SIG-M5 treated with dmso at 0.1 percent for 504 hours (cell line): ENCODE data around the gene TOP1.

Experiments used
- DNase-seq: peaks from one replicate; lab custom pipeline; 2025; ENCODE audit not compliant: unreplicated experiment; lab: John Stamatoyannopoulos, UW

TOP1 gene

DNA sequence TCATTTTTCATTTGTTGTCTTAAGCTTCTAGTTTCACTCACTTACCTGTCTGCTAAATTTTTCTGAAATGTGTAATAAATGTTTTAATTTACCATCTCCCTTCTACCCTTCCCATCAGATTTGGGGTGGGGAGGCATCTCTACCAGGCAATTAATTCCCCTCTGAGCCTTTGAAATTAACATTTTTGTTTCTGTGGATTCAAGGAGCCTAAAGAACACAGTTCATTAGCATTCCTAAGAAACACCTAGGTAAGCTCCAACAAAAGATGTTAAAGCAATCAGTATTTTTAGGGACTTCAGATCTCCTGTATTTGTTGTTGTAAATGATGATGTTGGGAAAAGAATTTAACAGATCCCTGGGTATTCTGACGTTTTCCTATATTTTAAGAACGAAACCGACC lies 6.6 kb downstream of the TOP1 start:
- no peak for DNase-seq

DNA sequence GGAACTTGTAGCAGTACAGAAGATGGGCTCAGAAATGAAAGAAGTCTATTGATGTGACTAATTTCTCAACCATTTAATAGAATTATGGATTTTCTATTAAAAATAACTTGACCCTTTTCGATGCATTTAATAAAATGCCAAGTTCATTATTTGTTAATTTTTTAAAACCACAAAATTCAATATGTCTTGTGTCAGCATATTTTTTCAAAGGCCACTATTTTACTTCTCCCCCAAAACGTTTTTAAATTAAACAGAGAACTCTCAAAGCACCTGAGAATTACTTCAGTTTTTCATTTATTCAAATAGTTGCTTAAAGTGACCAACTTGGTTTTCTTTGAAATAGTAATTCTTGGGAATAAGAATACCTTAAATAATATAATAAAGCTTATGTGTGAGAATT lies 8.6 kb downstream of the TOP1 start:
- no peak for DNase-seq

DNA sequence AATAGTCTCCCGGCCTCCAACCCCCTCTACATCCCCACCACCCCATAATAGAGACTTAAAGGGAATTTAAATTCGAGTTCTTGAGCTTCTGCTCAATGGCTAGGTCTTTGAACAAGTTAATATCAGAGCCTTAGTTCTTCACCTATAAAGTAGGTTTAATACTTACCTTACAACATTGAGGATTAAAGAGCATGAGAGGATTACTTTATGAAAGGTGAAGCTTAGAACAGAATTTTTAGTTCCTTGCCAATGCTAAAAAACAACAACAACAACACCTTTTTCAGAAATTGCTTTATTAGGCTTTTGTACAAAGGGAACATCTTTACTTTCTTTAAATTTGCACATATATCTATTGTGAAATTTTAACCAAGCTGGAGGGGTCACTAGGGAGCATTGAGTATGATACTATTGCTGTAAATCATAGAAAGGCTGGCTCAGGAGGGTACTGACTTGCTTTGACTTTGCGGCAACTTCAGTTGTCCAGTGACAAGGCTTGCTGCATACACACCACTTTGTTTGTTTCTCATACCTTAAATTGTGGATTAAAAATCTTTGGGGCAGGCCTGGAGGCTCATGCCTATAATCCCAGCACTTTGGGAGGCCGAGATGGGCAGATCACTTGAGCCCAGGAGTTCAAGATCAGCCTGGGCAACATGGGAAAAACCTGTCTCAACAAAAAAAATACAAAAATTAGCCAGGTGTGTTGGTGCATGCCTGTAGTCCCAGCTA lies 9.7 kb downstream of the TOP1 start:
- DNase-seq = no peak

DNA sequence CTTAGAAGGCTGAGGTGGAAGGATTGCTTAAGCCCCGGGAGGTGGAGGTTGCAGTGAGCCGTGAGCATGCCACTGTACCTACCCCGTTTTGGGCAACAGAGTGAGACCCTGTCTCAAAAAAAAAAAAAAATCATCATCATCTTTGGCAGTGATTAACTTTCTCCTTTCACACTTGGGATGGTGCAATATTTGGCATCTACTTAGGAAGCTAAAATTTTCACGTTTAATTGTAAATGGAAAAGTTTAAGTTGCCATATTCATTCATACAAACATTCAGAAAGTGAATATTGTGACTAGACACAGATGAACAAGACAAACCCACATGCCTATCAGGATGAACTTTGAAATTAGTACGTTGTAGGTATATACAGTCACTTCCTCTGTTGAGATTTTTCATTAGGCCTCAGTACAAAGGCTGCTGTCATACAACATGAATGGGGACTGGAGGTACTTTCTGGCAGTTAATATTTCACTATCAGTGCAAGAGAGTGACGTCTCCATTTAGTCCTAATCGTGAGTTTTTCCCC lies 10.3 kb downstream of the TOP1 start:
- no peak for DNase-seq

DNA sequence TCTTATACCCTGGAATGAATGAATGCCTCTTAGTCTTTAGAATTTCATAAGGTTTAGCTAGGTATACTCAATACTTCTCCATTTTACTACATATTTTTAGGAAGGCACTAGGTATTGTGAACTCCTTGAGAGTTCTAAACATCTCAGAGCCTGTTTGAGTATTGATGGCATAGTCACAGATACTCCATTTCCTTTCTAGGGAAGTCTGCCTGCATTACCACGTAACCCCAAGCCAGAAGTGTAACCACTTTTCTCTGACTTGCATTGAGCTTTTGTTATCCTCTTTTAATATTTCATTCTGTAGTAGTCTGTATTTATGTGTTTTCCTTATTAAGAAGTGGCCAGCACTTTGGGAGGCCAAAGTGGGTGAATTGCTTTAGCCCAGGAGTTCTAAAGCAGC lies 12.2 kb downstream of the TOP1 start:
- DNase-seq = no peak

DNA sequence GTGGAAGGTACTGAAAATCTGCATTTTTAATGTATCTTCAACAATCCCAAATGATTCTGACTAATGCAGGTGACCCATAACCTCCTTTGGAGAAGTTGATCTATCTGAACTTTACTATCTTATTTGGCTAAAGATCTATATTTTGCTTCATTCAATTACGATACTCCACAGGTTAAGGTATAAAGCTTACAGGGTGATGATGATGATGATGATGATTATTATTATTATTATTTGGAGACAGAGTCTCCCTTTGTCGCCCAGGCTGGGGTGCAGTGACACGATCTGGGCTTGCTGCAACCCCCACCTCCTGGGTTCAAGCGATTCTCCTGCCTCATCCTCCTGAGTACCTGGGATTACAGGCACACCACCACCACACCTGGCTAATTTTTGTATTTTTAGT lies 13.1 kb downstream of the TOP1 start:
- no peak for DNase-seq

DNA sequence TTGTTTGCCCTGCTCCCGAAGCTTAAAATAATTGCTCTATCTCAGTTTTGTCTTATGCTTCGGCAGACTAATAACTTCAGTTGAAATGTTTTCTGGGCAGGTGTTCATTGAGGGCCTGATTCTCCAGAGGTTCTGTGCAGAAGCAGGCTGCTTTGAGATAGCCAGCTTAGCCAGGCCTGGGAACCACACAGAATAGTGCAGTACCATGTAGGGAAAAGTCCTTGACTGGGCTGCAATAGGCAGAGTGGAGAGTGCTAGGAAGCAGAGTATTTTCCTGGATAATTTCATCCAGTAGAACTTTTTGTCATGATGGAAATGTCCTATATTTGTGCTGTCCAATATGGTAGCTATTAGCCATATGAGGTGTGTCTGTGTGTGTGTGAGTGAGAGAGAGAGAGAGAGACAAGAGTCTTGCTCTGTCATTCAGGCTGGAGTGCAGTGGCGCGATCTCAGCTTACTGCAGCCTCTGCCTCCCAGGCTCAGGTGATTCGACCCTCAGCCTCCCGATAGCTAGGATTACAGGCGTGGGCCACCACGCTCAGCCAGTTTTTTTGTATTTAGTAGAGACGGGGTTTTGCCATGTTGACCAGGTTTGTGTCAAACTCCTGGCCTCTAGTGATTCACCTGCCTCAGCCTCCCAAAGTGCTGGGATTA lies 15.9 kb downstream of the TOP1 start:
- no peak for DNase-seq

DNA sequence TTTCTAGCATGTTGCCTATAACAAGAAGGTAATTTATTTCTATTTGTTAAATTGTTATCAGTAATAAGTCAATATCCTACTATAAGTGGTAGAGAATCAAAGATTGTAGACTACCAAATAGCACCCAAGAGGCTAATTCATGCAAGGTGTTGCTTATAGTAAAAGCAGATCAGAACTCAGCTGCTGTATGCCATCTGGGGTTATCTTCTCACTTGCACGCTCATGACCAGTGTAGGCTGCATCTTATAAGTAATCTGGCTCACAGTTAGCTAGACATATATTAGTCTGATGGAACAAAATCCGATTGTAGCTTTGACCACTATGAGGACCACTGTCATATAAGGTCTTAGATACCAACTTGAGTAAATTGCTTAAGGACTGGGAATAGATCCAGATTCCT lies 17.0 kb downstream of the TOP1 start:
- no peak for DNase-seq

DNA sequence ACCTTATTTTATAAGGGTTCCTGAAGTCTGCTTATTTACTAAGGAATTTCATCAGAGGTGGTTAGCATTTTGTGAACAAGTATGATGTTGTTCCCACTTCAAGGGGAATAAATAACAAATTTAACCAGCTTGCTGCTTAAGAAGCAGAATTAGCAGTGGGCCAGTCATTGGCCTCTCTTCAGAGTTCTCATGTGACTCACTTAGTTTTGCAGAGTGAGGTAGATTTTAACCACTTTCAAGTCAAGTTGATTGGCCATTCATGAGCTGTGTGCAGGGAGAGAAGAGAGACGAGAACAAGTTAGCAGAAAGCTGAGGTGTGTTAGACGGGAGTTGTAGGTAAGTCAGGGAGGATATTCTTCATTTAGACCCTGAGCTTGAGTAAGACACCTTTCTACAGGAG lies 18.1 kb downstream of the TOP1 start:
- DNase-seq = no peak

DNA sequence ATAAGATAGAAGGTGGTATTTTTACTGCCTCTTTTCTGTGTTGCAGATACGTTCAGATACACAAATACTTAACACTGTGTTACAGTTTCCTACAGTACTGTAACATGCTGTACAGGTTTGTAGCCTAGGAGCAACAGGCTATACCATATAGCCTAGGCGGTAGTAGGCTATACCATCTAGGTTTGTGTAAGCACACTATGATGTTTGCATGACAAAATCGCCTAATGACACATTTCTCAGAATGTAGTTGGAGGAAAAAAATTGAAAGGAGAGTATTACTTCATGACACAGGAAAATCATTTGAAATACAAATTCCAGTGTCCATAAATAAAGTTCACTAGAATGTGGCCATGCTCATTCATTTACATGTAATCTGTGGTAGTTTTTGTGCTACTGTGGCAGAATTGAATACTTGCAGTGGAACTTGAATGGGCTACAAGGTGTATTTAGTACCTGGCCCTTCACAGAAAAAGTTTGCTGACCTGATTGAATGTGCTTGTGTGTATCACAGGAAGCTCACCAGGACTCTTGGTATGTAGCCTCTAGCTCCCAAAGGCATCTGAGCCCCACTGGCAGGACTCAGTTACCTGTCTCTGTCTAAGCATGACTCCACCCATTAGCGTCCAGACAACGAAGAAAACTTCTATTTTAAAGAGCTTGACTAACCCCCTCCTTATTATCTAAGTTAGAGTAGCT lies 18.8 kb downstream of the TOP1 start:
- no peak for DNase-seq

DNA sequence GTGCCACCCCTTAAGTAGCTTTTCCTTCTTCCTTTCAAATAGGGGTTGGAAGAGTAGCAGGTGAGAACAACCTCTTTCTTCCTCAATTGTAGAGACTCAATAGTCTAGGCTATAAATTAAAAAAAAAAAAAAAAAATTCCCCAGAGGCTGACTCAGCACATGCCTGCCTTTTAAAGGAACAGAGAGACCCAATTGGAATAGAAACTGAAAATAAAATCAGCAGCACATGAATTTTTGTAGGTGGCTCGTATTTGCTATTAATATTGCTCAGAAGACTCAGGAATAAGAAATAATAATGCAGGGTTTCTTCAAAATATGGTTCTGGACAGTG lies 19.3 kb downstream of the TOP1 start:
- no peak for DNase-seq

DNA sequence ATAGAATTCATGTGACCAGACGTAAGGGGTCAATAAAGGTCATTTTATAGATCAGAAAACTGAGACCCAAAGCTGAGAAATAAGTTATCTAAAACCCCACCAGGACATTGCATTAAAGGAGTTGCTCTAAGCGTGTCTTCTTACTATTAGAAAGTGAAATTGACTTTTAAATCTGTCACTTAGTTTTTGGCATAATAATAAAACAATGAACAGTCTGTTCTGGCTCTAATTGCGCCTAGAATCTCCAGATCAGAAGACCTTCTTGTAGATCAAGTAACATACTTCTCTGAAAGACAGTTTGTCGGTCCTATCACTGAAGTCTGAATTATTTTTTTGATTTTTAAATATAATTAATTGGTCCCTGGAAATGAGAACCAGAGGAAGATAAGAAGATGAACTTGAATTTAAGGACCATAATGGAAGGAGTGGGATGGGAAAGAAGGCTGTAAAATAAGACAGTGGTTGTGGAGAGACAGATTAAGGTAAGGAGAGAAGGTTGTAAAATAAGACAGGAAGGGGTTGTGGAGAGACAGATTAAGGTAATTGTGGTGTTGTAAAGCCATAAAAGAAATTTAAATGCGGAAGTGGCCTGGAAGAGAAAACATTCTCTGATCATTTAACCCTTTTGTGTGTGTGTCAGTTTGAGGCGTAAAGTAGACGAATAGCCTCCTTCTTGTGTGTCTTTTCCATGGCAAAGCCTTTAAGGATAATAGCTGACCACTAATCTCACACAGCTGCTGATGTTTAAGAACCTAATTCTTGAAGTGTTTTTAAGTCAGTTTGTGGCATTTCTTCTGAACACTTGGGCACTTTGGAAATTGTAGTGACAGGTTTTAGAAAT lies 20.1 kb downstream of the TOP1 start:
- DNase-seq = no peak

DNA sequence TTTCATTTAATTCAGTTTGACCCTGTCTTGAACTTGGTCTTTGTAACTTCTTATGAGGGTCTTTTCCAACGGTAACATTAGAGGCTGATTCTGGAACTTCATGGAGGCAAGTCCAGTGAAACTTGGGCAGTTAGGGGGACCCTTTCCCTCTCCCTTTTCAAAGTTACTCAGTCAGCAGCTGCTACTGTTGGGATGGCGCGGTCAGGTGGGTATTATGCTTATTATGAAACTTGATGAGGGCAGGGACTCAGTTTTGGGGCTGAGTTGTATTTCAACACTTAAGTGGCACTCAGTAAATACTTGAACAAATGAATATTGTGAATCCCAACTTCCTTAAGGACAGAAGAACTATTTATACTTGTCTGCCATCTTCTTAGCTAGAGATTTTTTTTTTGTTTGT lies 20.8 kb downstream of the TOP1 start:
- DNase-seq = no peak

DNA sequence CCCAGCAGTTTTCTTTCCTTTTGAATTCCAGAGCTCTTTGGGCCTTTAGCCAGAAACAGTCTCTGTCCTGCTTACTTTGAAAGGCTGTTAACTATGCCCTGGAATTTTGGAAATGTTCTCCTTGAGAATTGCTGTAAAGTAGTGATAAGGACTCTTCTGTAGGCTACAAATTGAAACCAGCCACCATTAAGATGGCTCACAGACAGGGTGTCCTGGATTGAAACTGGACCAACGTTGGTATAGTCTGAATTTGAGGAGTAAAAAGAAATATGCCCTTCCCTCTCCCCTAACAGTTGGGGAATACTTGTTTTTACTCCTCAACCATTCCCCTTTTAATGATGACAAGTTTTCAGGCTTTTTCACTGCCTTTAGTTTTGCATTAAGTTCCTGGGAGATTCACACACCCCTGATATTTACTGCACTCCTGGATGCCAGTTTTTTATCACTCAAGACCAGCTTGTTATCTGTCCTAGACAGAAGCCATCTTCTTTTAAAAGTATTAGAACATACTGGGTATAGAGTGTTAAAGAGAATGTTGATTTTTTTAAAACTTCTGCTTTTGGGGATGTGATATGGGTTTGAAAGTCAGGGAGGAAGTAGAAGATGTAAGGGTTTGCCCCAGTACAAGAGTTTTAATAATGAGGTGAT lies 21.9 kb downstream of the TOP1 start:
- DNase-seq = no peak

DNA sequence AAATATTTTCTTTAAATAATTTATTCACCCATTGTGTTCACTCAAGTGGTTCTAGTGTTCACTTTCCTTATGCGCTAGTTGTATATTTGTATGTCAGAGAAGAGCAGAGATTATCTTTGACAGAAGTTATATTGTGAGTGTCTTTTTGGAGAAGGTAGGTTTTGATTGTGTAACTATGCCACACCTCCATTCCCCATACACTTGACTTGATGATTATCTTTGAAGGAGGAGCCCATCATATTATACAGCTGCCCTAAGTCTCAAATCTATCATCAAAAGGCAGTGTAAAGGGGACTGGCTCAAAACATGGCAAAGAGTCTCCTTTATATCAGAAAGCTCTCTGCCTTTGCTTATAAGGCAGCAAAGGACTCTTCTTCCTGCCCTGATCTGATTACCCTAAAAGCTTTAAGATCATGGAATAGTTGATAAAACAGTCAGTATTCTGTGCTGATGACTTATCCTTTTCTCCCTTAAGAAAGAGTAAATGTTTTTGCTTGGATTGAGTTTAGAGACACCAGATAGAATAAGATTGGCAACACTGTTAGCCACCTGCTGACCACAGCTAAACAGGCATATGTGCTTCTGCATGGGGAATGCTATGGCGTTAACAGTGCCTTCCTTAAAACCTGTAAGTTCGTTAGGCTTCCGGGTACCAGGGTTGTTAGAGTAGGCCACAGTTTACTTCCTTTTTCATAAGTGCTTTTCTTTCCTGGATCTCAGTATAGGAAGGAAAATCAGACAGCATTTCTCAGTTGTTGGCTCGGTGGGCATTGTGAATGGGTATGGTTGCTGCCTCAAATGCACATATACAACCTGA lies 22.6 kb downstream of the TOP1 start:
- no peak for DNase-seq

DNA sequence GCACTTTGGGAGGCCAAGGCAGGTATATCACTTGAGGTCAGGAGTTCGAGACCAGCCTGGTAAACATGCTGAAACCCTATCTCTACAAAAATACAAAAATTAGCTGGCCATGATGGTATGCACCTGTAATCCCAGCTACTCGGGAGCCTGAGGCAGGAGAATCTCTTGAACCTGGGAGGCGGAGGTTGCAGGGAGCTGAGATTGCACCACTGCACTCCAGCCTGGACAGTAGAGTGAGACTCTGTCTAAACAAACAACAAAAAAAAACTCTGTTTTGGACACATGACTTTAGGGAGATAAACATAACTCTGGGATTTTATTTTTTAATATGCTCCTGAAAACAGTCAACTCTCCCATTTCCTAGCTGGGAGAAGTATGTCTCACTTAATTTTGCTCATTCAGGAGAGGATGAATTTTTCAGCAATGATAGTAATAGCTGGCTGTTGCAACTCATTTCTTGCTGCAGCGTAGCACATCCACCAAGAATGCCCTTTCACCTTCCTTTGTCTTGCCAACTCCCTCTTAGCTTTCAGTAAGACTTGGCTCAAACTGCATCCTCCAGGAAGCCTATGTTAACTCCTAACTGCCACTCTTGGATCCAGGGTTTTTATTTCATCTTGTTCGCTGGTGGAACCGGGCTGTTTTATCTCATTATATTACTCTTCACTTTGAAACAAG lies 24.3 kb downstream of the TOP1 start:
- DNase-seq = no peak

DNA sequence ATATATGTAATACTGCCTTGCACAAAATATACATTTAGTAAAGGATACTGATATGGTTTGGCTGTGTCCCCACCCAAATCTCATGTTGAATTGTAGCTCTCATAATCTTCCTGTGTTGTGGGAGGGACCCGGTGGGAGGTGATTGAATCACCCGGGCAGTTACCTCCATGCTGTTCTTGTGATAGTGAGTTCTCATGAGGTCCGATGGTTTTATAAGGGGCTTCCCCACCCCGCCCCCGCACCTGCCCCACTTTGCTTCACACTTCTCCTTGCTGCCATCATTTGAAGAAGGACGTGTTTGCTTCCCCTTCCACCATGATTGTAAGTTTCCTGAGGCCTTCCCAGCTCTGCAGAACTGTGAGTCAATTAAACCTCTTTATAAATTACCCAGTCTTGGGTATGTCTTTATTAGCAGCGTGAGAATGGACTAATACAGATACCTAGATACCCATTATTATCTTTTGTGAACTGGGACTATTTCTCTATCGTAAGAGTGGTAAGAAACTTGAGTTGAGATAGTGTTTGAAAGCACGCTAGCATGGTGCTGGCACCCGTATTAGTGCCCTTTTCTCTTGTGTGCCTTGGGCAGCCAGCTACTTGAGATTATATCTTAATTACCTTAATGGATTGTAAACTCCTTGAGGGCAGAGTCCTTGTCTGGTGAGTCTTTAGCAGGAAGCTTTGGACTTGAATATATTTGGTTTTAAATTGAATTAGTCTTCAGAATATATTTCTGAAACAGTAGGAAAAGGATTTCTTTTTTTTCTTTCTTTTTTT lies 25.6 kb downstream of the TOP1 start:
- DNase-seq = no peak

DNA sequence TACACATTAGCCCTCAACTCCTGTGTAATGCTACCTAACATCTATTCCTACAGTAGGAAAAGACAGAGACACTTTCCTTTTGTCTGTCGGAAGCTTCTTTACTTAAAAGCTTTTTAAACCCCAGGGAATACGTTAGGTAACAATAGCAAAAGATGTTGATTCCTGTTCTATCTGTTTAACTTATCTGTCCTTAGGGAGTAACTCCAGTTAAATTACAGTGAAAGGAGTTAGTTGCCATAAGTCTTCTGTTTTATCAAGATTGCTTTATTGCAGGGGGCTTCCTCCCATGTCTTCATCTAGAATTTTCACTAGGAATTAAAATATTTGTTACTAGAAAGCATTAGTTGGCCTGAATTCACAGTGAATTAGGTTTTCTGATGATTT lies 26.2 kb downstream of the TOP1 start:
- no peak for DNase-seq

DNA sequence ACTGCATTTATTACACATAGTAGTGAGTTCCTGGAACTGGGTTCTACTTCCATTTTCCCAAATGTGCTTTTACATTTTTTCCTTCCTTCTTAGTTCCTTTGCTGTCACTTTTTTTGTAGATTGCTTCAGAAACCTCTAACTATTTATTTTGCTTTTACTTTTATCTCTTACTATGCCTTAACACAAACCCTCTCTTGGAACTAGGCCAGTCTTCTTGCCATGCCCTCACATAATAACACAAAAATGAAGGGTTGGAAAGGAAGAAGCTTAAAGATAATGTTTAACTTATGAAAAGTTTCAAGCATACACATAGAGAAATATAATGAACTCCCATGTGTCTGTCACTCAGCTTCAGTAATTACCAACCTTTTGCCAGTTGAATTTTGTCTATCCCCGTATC lies 27.1 kb downstream of the TOP1 start:
- no peak for DNase-seq
